ENCODE results near the gene FOXD1.

The FOXD1 gene

GRCh38 chr5:73418244-73418691 is 30.3 kb downstream of the FOXD1 start:
- Histone ChIP-seq H3F3A (ENCODE audit: control insufficient read depth, insufficient read depth) (no peaks in the 10 kb centered on the region), H3K4me2 (ENCODE audit: low read length) (no peak overlapping the region), H3K27me3 (ENCODE audit: control insufficient read depth, low read length) (peaks cover 50% of the 10 kb centered on the region), H3K36me3 (ENCODE audit: control insufficient read depth, low read length) (no peaks in the 10 kb centered on the region), H3K9me2 (replicated peaks; ENCODE audit: control insufficient read depth, low read length) (no peaks in the 10 kb centered on the region), H4K20me1 (ENCODE audit: control insufficient read depth, insufficient read depth, low read depth, low read length) (no peaks in the 10 kb centered on the region), H3K79me2 (ENCODE audit: control insufficient read depth, low read length) (no peaks in the 10 kb centered on the region), H3K4me3 (ENCODE audit: low read length) (no peak overlapping the region), H3K9me3 (ENCODE audit: control insufficient read depth, insufficient read depth, low read length) (no peaks in the 10 kb centered on the region), H3K27ac (ENCODE audit: low read depth, low read length) (no peak overlapping the region), H3K4me1 (ENCODE audit: control insufficient read depth, low read length) (no peaks in the 10 kb centered on the region)
- TF ChIP-seq CTCF (IDR thresholded peaks at IDR 0.05; ENCODE audit: low read depth, low read length, poor library complexity, severe bottlenecking) (no peak), EZH2phosphoT487 (IDR thresholded peaks at IDR 0.05; ENCODE audit: borderline replicate concordance, low read length) (no peak)

DNA sequence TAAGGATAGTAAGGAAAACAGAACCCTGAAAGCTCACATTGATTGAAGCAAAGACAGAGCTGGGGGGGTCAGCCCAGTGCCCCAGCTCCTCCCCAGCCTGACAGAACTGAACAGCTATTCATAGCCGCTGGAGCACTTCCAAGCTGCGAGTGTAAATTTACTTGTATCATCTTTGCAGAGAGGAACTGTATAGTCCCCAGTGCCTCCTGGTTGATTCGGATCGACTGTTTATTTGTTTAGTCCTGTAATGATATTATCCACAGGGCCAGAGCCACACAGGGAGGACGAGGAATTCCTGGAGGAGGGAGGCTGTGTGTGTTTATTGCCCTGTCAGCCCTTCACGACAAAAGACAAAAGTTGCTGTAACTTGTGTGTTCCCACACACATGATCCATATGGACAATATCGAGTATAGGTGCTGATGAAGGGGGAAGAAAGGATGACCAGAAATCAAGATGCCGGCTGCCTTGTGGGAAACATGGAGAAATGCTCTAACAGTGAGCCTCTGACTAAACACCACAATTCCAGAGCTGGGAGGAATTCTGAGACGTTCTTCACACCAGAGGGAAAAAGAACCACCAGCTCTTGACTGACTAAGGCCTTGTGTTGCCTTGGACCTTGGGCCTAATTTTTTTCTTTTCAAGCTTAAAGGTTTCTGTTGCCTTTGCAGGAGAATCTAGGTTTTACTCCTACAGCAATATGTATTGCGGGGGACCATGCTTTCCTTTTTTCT is 31.1 kb downstream of the FOXD1 start:
- H3F3A ChIP-seq (ENCODE audit: control insufficient read depth, insufficient read depth) = no peaks in the 10 kb centered on the region
- H3K79me2 ChIP-seq (ENCODE audit: control insufficient read depth, low read length) = no peaks in the 10 kb centered on the region
- no peaks in the 10 kb centered on the region for H3K9me3 ChIP-seq (ENCODE audit: control insufficient read depth, insufficient read depth, low read length)
- no peaks in the 10 kb centered on the region for H3K9me2 ChIP-seq (replicated peaks; ENCODE audit: control insufficient read depth, low read length)
- peaks cover 51% of the 10 kb centered on the region for H3K27me3 ChIP-seq (ENCODE audit: control insufficient read depth, low read length)
- H4K20me1 ChIP-seq (ENCODE audit: control insufficient read depth, insufficient read depth, low read depth, low read length) = no peaks in the 10 kb centered on the region
- TF ChIP-seq CTCF (IDR thresholded peaks at IDR 0.05; ENCODE audit: low read depth, low read length, poor library complexity, severe bottlenecking) (no peak), EZH2phosphoT487 (IDR thresholded peaks at IDR 0.05; ENCODE audit: borderline replicate concordance, low read length) (no peak)
- no peak overlapping the region for H3K27ac ChIP-seq (ENCODE audit: low read depth, low read length)
- no peaks in the 10 kb centered on the region for H3K4me1 ChIP-seq (ENCODE audit: control insufficient read depth, low read length)
- H3K4me2 ChIP-seq (ENCODE audit: low read length) = no peak overlapping the region
- H3K36me3 ChIP-seq (ENCODE audit: control insufficient read depth, low read length) = no peaks in the 10 kb centered on the region
- H3K4me3 ChIP-seq (ENCODE audit: low read length) = no peak overlapping the region

- Histone ChIP-seq H3K4me1 (ENCODE audit: control insufficient read depth, low read length) (no peaks in the 10 kb centered on the region), H3K36me3 (ENCODE audit: control insufficient read depth, low read length) (no peaks in the 10 kb centered on the region), H3K9me2 (replicated peaks; ENCODE audit: control insufficient read depth, low read length) (no peaks in the 10 kb centered on the region), H3F3A (ENCODE audit: control insufficient read depth, insufficient read depth) (no peaks in the 10 kb centered on the region), H3K27ac (ENCODE audit: low read depth, low read length) (no peak overlapping the region), H3K79me2 (ENCODE audit: control insufficient read depth, low read length) (no peaks in the 10 kb centered on the region), H4K20me1 (ENCODE audit: control insufficient read depth, insufficient read depth, low read depth, low read length) (no peaks in the 10 kb centered on the region), H3K4me3 (ENCODE audit: low read length) (no peak overlapping the region), H3K9me3 (ENCODE audit: control insufficient read depth, insufficient read depth, low read length) (no peaks in the 10 kb centered on the region), H3K27me3 (ENCODE audit: control insufficient read depth, low read length) (peaks cover 56% of the 10 kb centered on the region), H3K4me2 (ENCODE audit: low read length) (no peak overlapping the region)
- TF ChIP-seq EZH2phosphoT487 (IDR thresholded peaks at IDR 0.05; ENCODE audit: borderline replicate concordance, low read length) = no peak
- TF ChIP-seq CTCF (IDR thresholded peaks at IDR 0.05; ENCODE audit: low read depth, low read length, poor library complexity, severe bottlenecking) = no peak
These were observed 33.0 kb downstream of the FOXD1 start for GRCh38 chr5:73415617-73416016.

Measured in DOHH2 (cell line).